GM18868 (cell line): Measurements from ENCODE around the gene PACSIN2.

Experiments
- ATAC-seq: cut with Tn5 transposase; IDR thresholded peaks from one replicate; pipeline ENCODE4 v1.9.1; 2021; ENCODE audit warnings: mild to moderate bottlenecking, moderate library complexity; ENCODE audit not compliant: unreplicated experiment

Gene PACSIN2

DNA sequence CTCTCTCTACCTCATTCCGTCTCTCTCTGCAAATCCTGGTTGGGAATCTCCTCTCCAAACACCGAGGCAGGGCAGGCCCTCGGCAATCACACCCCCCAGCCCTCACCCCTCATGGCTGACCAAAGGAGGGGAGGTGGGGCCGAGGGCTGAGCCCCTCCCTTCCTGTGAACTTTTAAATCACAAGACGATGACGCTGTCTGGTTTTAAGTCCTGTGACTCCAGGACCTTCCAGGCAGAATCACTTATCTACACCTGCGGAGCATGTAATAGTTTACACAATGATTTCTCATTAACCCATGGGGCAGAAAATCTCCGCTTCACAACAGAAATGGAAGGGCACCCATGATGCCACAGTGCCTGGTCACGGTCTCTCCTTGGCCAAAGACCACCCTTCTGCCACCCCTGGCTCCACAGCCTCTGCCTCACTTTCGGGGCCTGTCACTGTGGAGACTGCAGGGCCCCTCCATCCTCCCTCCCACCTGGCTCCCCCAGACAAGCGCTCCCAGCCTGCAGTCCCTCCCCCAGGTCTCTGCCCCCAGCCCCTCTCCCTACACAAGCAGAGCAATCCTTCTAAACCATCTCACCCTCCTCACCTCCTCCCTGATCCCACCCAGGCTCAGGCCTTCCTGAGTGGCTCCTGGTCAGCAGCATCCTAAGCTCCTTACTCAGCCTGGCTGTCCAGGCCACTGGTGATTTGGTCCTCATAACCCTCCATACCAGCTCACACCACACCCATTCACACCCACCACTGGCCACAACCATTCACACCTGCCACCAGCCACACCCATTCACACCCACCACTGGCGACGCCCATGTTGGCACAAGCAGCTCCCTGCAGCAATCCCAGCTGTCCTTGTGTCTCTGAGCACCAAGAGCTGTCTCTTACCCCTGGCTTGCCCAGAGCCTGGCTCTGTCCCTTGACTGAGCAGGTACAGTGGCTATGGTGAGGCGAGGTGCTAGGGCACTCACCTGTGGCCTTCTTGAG lies 127.1 kb downstream of the PACSIN2 start:
- ATAC-seq, result no peak

DNA sequence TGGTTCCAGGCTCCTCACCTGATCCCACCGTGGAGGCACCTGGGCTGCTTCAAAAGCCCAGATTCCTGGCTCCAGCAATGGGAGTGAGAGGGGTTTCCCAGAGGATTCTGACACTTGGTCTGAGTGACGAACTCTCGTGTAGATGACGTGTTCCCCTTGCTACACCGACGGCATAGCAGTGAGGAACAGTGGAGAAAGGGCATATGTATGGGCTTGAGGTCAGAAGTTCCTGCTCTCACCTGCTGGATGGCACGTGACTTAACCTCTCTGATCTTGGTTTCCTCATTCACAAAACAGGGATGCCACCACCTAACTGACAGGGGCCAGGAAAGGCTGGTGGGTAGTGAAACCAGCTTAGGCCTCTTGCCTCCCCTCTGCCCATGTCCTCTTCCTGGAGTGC lies 127.8 kb downstream of the PACSIN2 start:
- ATAC-seq, result no peak

DNA sequence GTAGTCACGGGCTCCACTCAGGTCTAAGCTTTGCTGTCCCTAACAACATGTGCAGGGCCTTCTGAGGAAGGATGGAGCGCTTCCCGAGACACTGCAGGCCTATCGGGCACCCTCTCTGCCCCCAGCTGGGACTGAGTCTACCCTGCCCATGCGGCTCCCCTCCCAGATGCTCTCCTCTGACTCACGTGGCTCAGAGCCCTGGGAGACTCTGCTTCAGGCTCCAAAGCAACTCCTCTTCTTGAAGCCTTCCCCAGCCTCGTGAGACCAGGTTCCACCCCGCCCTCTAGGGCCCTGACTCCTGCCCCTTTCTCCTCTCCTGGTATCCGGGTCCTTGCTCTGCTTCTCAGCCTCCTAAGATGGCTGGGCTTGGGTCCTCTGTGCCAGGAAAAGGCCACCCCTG lies 129.5 kb downstream of the PACSIN2 start:
- ATAC-seq, result no peak

DNA sequence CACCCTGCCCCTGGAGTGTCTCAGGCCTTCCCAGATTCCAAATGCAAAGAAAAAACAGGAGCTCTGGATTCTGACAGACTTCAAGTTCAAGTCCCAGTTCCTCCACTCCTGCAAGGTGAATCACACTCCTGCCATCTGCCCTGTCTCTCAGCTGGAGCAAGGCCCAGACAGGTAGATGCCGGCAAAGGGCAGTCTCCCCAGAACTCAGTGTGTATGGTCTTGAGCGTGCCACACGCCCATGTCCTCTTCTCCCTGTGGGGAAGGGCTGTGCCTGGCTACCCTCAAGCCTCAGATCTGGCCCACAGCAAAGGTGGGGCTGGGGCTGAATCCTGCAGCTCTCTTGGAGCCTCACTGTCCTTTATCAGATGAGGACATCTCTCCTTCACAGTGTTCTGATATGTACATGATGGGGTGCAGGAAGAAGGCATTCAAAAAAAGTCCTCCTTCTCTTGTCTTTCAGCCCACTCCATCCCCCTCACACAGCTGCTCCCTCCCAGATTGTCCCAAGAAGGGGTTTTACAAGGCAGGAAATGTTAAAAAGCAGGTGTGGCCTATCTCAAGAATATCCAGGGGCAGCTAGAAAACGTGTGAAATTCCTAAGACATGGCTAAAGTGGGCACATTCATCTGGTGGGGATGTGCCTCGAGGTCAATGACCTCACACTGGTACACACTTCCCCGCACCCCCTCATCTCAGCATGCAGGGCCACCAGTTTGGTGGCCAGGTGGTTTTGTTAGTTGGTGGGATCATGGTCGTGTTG lies 130.2 kb downstream of the PACSIN2 start:
- no peak for ATAC-seq

DNA sequence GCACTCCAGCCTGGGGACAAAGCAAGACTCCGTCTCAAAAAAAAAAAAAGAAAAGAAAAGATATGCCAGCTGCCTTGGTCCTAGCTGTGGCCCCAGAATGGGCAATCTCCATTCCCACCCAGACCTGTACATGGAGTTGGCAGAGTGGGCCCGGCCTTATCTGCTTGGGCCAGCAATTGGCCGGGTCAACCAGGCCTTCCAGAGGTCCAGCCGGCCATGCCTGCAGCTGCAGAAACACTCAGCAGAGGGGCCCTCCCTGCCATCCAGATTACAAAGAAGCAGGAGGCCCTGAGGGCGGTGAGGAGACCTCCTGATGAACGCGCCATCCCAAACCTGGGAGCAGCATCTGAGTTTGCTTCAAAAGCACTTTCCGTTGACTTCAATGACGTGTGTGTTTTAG lies 131.0 kb downstream of the PACSIN2 start:
- ATAC-seq, result no peak

DNA sequence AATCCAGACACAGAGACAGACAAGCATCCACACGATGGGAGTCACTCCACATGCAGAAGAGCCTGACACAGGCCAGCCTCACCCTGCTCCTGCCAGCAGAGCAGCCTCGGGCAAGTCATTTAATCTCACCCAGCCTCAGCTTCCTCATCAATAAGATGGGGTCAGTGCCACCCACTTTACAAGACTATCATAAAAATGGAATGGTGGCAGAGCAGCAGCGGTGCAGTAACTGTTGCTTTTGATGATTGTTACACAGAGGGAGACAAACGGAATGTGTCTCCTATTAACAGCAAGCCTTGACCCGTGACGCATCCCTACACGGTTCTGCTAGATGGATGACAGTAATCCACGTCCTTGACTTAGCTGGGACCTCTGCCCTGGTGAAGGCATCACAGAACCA lies 131.8 kb downstream of the PACSIN2 start:
- ATAC-seq, result no peak

DNA sequence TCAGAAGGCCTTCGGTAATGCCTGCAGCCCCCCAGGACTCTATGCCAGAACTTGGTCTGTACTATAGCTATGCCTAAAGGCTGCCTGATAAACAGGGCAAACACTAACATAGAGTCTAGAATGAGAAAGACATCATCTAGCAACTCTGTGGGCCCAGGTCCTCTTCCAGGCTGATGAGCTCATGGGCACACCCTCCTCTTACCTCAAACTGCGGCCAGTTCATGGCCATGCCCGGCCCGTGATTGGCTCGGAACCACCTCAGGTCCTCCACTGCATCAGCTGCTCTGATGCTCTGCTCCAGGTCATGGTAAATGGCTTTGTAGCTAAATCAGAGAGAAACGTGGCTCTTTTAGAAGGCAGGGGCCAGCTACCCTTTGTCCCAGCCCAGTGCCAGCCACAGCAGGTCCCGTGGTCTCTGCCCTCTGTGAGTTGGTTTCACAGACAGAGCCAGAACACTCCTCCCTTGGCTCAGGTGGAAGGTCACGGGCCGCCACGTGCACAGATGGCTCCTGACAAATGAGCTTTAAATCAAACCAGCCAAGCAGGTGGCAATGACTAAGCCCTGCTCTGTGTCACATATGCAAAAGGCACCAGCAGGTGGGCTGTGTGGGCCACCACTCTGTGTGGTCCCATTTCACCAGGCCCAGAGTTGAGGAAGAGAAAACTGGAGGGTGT lies 132.8 kb downstream of the PACSIN2 start:
- ATAC-seq, result no peak

DNA sequence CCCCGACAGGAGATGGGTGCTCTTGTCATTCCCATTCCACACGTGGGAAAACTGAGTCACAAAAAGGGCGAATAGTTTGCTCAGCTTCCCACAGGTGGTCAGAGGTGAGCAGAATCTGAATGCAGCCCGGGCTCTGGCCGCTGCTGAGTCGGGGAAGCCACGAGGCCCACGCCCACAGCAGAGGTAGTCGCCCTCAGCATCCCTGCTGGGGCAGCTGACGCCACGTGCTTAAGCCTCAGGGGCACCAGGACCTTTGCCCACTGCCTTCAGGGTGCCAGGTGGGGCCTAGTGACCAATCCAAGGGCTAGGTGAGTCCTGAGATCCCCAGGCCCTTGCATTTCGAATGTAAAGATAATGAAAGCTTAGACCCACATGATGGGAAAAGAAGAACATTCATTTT lies 133.7 kb downstream of the PACSIN2 start:
- no peak for ATAC-seq

DNA sequence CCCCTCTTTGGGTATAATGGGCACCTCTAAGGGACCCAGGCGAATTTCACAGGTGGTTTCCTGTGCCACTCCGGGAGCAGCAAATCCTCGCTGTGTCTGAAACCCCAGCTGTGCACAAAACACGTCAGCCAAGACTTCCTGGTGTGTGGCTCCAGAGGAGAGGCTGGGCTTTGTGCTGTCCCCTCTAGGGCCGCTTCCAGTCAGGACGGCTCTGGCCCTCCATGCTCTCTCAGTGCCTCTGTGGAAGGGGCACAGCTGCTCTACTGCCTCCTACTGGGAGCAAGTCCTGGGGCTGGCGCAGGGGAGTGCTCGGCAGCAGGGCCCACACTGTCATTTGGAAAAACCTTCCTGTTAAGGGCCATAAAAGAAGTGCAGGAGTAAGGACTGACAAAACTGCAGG lies 134.1 kb downstream of the PACSIN2 start:
- ATAC-seq, result no peak

DNA sequence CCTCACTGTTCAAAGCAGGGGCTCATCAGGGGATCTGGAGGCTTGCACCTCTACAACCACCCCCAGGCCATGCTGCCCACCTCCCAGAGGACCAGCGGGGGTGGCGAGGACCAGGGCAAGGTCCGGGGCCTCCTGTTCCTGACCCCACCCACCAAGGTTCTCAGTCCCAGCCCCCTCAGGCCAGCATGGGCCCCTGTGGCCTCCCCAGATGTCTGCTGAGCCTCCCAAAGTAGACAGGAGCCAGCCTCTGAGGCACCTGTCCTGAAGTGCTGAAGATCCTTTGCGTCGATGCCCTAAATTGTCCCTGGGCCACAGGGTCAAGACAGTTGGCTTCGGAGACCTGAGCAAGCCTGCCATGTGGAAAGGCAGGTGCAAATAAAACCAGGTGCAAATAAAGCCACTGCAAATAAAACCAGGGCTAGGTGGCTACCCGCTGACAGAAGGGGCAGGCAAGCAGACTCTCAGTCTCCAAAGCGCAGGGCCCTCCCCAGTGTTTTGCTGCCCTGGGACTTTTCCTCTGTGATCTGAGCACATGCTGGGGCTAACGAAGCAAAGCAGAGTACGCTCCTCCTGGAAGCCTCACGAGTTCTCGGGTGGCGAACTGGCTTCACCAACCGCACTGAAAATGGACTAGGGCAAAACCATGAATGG lies 135.5 kb downstream of the PACSIN2 start:
- no peak for ATAC-seq

DNA sequence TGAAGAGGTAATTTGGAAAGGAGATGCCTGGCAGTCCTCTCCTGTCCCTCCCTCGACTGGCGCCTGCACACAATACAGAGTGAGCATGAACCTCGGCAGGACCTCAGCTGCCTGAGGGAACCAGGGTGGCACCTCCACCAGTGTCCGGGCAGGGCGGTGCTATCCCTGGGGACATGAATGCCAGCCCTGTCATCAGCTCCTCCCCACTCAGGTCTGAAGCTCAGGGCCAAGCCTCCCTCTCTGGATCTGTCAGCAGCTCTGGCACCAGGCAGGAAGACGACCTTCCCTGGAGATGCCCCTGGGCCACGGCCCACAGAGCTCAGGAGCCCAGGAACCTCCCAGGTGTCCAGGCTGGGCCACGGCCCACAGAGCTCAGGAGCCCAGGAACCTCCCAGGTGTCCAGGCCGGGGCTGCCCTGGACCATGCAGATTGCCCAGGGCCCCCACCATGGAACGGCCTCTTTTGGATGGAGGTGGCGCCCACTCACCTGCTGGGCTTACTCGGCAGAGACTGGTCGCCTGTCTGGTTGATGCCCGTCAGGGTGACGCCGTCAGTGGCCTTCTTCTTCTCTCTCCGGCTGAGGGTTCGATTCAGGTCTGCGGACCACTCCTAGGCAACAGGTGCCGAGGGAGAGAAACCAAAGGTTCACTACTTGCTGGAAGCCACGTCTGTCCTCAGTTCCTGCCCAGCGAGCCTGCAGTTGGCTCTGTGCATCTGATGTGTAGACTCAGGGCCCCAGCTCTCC lies 136.2 kb downstream of the PACSIN2 start:
- ATAC-seq, result no peak

DNA sequence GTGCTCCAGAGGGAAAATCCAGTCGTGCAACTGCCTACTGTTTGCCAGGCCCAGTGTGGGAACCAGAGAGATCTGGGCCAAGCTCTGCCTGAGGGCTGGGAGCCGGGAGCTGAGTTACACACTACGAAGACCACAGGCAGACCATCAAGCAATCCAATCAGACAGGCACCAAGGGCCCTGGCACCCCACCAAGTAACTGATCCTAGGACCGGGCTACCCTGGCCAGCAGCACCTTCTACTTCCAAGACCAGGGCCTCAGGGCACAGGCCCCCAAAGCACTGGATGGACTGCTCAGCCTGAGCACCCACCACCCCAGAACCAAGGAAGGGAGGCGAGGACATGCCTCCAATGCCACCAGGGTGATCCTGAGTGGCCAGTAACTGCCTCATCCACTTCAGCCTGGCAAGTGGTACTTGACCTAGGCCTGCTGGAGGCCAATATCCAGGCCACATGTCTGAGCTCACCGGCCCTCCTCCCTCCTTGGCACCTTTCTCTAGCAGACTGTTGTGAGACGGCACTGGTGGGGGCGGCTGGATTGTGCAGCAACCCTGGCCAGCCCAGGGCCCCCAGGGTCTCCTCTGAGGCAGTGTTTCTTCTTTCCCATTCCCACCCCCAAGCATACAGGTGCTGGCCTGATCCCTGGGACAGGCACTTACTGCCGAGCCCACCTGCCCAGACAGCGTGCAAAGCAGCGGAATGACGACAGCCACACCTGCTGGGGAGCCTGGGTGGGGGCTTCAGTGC lies 137.2 kb downstream of the PACSIN2 start:
- no peak for ATAC-seq

DNA sequence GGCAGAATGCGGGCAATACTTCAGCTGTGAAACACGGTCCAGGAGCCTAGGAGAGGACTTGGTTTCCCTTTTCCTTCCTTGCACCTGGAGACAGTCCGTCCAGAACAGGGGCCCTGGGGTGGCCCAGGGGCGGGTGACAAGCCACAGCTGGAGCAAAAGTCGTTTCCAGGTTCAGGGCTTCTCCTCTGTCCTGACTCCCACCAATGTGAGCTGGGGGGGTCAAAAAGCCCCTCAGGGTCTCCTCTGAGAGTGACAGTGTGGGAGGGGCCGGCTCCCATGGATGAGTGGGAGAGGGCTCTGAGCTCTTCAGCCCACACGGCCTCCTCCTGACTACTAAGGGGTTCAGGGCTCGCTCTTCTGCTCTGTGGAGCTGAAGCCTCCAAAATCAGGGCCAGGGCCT lies 137.8 kb downstream of the PACSIN2 start:
- ATAC-seq, result no peak

DNA sequence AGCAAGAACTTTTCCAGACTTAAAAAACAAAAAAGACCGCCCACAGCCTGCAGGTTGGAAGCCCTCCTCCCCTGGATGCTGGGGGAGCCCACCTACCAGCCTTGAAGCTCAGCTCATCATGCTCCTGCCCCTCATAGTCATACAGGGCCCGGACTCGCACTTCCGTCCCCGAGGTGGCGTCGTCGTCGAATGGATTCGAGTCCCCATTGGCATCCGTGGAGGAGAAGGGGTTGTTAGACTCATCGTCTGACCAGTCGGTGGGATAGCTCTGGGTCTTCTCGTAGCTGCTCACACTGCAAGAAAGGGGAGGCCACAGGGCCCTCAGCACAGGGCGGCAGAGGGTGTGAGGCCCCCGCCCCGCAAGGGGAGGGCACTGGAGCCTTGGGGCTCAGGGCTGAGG lies 138.9 kb downstream of the PACSIN2 start:
- no peak for ATAC-seq

DNA sequence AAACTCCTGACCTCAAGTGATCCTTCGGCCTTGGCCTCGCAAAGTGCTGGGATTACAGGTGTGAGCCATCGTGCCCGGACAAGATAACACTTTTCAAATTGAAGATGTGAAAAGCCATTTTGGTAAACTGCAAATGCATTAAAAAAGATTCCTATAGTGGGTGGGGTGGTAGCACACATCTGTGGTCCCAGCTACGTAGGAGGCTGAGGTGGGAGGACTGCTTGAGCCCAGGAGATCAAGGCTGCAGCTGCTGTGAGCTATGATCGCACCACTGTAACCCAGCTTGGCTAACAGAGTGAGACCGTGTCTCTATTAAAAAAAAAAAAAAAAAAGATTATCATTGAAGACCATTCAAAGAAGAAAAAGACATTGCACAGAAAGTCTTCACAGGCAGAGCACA lies 140.9 kb downstream of the PACSIN2 start:
- no peak for ATAC-seq

DNA sequence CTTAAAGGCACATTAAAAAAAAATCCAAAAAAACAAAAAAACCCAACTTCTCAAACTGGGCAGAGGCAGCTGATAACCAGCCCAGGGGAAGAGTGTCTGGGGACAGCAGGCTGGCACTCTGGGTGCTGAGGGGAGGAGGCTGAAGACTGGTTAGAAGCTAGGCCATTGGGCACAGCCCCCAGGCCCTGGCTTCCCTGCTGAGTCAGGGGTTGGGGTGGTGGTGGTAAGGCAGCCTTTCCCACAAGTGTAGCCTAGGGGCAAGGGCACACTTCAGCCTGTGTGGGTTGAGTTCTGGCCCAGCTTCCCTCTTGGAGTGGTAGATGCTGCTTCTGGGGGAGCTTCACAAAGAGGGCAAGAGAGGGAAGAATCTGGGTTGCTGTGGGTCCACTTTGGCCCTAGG lies 141.6 kb downstream of the PACSIN2 start:
- ATAC-seq, result no peak

DNA sequence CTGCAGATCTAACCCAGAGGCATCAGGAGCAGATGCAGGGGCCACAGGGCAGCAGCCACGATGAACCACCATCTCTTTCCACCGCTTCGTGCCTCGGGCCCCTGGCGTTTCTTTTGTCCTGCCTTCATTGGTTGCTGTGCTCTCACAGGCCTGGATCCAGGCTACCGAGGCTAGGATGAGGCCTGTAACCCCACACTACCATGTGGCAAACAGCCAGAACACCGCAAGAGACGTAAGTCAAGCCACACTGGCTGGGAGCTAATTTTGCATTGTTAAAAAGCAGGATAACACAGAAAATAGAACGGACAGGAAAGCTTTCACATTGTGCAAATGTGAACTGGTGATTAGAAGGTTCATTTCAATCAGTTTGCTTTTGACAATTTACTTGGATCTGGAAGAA lies 142.1 kb downstream of the PACSIN2 start:
- ATAC-seq, result no peak

DNA sequence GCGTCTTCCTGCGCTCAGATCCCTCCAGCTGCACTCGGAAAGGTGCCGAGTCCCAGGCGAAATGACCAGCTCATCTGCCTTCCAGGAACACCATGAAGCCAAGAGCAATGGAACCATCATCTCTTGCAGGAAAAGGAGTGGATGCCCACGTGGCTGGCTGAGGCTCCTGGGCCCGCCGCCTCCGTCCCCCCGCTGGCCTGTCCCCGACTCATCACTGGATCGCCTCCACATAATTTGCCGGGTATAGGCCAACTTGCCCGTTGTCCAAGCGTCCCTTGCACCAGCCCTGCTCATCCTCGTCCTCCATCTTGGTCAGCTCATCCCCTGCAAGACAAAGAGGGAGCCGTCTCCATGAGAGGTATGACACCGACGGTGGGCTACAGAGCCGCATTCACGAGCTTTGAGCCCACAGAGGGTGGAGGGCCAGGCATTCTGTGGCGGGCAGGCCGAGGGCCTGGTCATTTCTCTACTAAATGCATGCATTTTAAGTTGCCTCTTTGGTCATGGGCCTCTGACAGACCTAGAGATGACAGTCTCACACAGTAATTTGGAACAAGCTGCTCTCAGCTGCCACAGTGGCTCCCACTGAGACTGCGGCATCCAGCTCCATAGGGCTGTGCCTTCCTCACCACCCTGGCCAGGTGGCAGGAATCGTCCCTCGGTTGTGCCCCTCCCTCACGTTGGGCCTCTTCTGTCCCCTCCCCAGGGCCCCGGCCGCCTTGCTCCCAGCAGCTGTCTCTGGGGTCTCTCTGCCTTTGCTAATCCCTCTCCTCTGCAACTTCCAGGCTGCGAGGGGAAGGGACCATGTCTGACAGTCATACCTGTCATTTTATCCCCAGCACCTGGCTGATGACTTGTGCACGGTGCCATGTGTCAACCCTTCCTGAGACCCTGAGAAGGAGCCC lies 143.6 kb downstream of the PACSIN2 start:
- ATAC-seq, result no peak
